GM12878 (cell line): Measurements from ENCODE around the gene PCSK9. TPM values are rescaled to one million over a fixed set of nuclear protein-coding genes. Genes with fewer than 3 reads are reported as not detected.

Experiments
- ATAC-seq: fragments of 200-7000 bp; cut with Tn5 transposase; 3 replicates; pipeline ENCODE4 v1.9.1; 2020; ENCODE audit warnings: mild to moderate bottlenecking, moderate library complexity
- BruUV-seq: library from RNA; stranded (reverse); fragments of 400-500 nt; replicated peaks from 2 replicates; lab custom pipeline; 2021; lab: Mats Ljungman, UMichigan
- CTCF ChIA-PET: fragments of 300-600 bp; sonication (Branson Sonifier 250); formaldehyde crosslinking; extraction: SDS; loops from one replicate; lab custom pipeline; 2021; ENCODE audit warnings: inconsistent platforms; lab: Yijun Ruan, JAX
- POLR2A ChIA-PET: fragments of 350-600 bp; formaldehyde crosslinking; extraction: SDS; loops from one replicate; lab custom pipeline; 2021; ENCODE audit warnings: inconsistent platforms; lab: Charles Lee
- RAD21 ChIA-PET: fragments of 300-600 bp; sonication (Branson Sonifier 250); formaldehyde crosslinking; loops from one replicate; lab custom pipeline; 2023; ENCODE audit warnings: antibody characterized with exemption; ENCODE audit not compliant: unreplicated experiment; lab: Charles Lee
- SMC1A ChIA-PET: fragments of 300-600 bp; sonication (Branson Sonifier 250); formaldehyde crosslinking; loops from one replicate; lab custom pipeline; 2023; ENCODE audit not compliant: unreplicated experiment, uncharacterized antibody; lab: Charles Lee
- DNase-seq: peaks from one replicate; pipeline ENCODE4 v3.0.0-alpha.2; 2011; ENCODE audit warnings: low read depth, low spot score
- FAIRE-seq: peaks from 3 replicates; lab custom pipeline; 2011; peaks lifted over from hg19 to GRCh38; lab: Jason Lieb, UNC
- H2AFZ ChIP-seq: 2 replicates; pipeline ENCODE4 v1.6.0; 2011; ENCODE audit warnings: low read depth, low read length, control low read depth; ENCODE audit not compliant: control insufficient read depth
- H3K27ac ChIP-seq: 2 replicates; pipeline ENCODE4 v1.5.1; 2011; ENCODE audit warnings: control low read depth; ENCODE audit not compliant: control insufficient read depth, insufficient read depth
- H3K27me3 ChIP-seq, 2 experiments: replicated peaks in 1 of 2; 2 replicates each; pipeline versions ENCODE4 v1.6.0 to v1.6.1; 2011; ENCODE audit warnings: low read length in 1 of 2; ENCODE audit not compliant: control insufficient read depth in 2 of 2, insufficient read depth in 2 of 2
- H3K36me3 ChIP-seq, 2 experiments: 2 replicates each; pipeline ENCODE4 v1.5.1; 2011; ENCODE audit warnings: low read length in 1 of 2; ENCODE audit not compliant: control insufficient read depth in 2 of 2, insufficient read depth in 2 of 2
- H3K4me1 ChIP-seq: 2 replicates; pipeline ENCODE4 v1.6.1; 2011; ENCODE audit warnings: mild to moderate bottlenecking, low read length, moderate library complexity, mixed read lengths; ENCODE audit not compliant: control insufficient read depth, insufficient read depth
- H3K4me2 ChIP-seq: 2 replicates; pipeline ENCODE4 v1.6.0; 2011; ENCODE audit warnings: control low read depth; ENCODE audit not compliant: control insufficient read depth, insufficient read depth
- H3K4me3 ChIP-seq: fragments of 200-600 bp; sonication (generic); 2 replicates; pipeline ENCODE4 v1.5.1; 2016
- H3K79me2 ChIP-seq: 2 replicates; pipeline ENCODE4 v1.6.0; 2011; ENCODE audit warnings: low read length; ENCODE audit not compliant: control insufficient read depth, insufficient read depth
- H3K9ac ChIP-seq: 2 replicates; pipeline ENCODE4 v1.8.0; 2011; ENCODE audit warnings: low read length, control low read depth, mixed read lengths; ENCODE audit not compliant: control insufficient read depth, insufficient read depth
- H3K9me3 ChIP-seq: replicated peaks from 3 replicates; pipeline ENCODE4 v1.5.1; 2011; ENCODE audit warnings: mild to moderate bottlenecking, low read length; ENCODE audit not compliant: control insufficient read depth, insufficient read depth
- H4K20me1 ChIP-seq: 2 replicates; pipeline ENCODE4 v1.6.0; 2011; ENCODE audit not compliant: control insufficient read depth, insufficient read depth
- ATF7 ChIP-seq: fragments of 450-650 bp; IDR thresholded peaks from 2 replicates; pipeline ENCODE4 v1.6.1; 2016; ENCODE audit warnings: low read depth, mild to moderate bottlenecking
- HCFC1 ChIP-seq: fragments of 150-350 bp; IDR thresholded peaks from 2 replicates; pipeline ENCODE4 v1.6.1; 2014; ENCODE audit warnings: low read length
- HDGF ChIP-seq: fragments of 450-650 bp; IDR thresholded peaks from 2 replicates; pipeline ENCODE4 v1.6.1; 2016; ENCODE audit warnings: antibody characterized with exemption
- KAT2A ChIP-seq: conservative IDR thresholded peaks from 2 replicates; pipeline ENCODE4 v1.6.1; 2011; ENCODE audit warnings: low read depth, low read length; ENCODE audit not compliant: control insufficient read depth
- KLF5 ChIP-seq: fragments of 450-650 bp; IDR thresholded peaks from 2 replicates; pipeline ENCODE4 v1.6.1; 2014; ENCODE audit warnings: mild to moderate bottlenecking; ENCODE audit not compliant: partially characterized antibody
- NFYA ChIP-seq: IDR thresholded peaks from 2 replicates; pipeline ENCODE4 v1.6.1; 2011; ENCODE audit warnings: low read depth, mild to moderate bottlenecking, low read length, improper control_type of control experiment, borderline replicate concordance
- NFYB ChIP-seq: IDR thresholded peaks from 2 replicates; pipeline ENCODE4 v1.6.1; 2011; ENCODE audit warnings: low read depth, mild to moderate bottlenecking, low read length, improper control_type of control experiment, moderate library complexity; ENCODE audit not compliant: insufficient read depth
- POU2F2 ChIP-seq: IDR thresholded peaks from 3 replicates; pipeline ENCODE4 v1.6.1; 2011; ENCODE audit warnings: low read depth, mild to moderate bottlenecking, low read length, borderline replicate concordance
- SPI1 ChIP-seq: IDR thresholded peaks from 2 replicates; pipeline ENCODE4 v1.6.1; 2011; ENCODE audit warnings: low read depth, mild to moderate bottlenecking, low read length, moderate library complexity, borderline replicate concordance; ENCODE audit not compliant: insufficient read depth
- TARDBP ChIP-seq: IDR thresholded peaks from 2 replicates; pipeline ENCODE4 v1.6.1; 2016; ENCODE audit warnings: borderline replicate concordance
- TCF7 ChIP-seq: IDR thresholded peaks from 2 replicates; pipeline ENCODE4 v1.6.1; 2014; ENCODE audit warnings: antibody characterized with exemption, borderline replicate concordance
- YY1 ChIP-seq: IDR thresholded peaks from 2 replicates; pipeline ENCODE4 v1.6.1; 2011; ENCODE audit warnings: low read depth, mild to moderate bottlenecking, low read length
- ZNF207 ChIP-seq: fragments of 450-650 bp; IDR thresholded peaks from 2 replicates; pipeline ENCODE4 v1.6.1; 2014; ENCODE audit warnings: antibody characterized with exemption, mild to moderate bottlenecking, borderline replicate concordance
- ZNF24 ChIP-seq: fragments of 450-650 bp; IDR thresholded peaks from 2 replicates; pipeline ENCODE4 v1.6.1; 2017; ENCODE audit warnings: antibody characterized with exemption, mild to moderate bottlenecking
- WGBS: methylation state at CpG from one replicate; pipeline ENCODE4 v1.1.6; 2016; ENCODE audit warnings: low lambda C conversion rate; ENCODE audit not compliant: insufficient replicate concordance, insufficient coverage; ENCODE audit errors: missing lambda C conversion rate; 5-methylcytosine and 5-hydroxymethylcytosine counted together
- in situ Hi-C: fragments of 300-500 bp; cut with MboI; formaldehyde crosslinking; loops from 9 replicates; pipeline ENCODE4 v1.14.3; 2018; ENCODE audit warnings: mixed read lengths
- intact Hi-C: fragments of 100-400 bp; cut with micrococcal nuclease; formaldehyde crosslinking; loops from one replicate; pipeline ENCODE4 v1.14.2; 2022; ENCODE audit not compliant: unreplicated experiment
- polyA plus RNA-seq, 11 experiments: library from polyadenylated mRNA; depleted of rRNA in 4 of 11; unstranded in 6 of 11; stranded (reverse) in 5 of 11; fragments of >200 nt; fragmentation: Nextera tagmentation in 4 of 11; fragmentation: Illumina TruSeq in 1 of 11; extraction: Ambion mirVana in 4 of 11; extraction: Trizol in 1 of 11; gene quantifications; 1 replicate in 1 of 11; 2 replicates in 10 of 11; pipeline versions ENCODE4 v1.2.1 to v1.2.3, GENCODE V29; 2011 to 2016; ENCODE audit warnings: inconsistent platforms in 2 of 11, missing spikeins in 2 of 11, low read depth in 1 of 11
- total RNA-seq, 4 experiments: library from RNA; depleted of rRNA in 3 of 4; stranded (reverse); fragments of >200 nt in 3 of 4; fragmentation: Illumina TruSeq in 1 of 4; extraction: Trizol in 1 of 4; gene quantifications; 2 replicates each; pipeline versions ENCODE4 v1.2.1 to v1.2.3, GENCODE V29; 2013 to 2021
- TF ChIP-seq, protein P1 (sequence below): IDR thresholded peaks from 2 replicates; pipeline ENCODE4 v1.6.1; 2011; ENCODE audit warnings: mild to moderate bottlenecking, low read depth, low read length, moderate library complexity; ENCODE audit not compliant: insufficient replicate concordance

Gene PCSK9
- total and polyA plus RNA-seq, 10 of the 15 experiments (the other 5 are each of a cell fraction or from before 2014, with no cell fraction given) = 0.03 to 0.15 TPM; not detected in 8

GRCh38 chr1:55015731-55016620, 23.4 kb upstream of the PCSK9 start:
- Histone ChIP-seq H3K27ac (no peak overlapping the region), H3K4me3 (no peak overlapping the region), H3K79me2 (no peaks in the 10 kb centered on the region), H3K36me3 (no peaks in the 10 kb centered on the region), H4K20me1 (no peaks in the 10 kb centered on the region), H3K9ac (no peak overlapping the region), H3K9me3 (no peaks in the 10 kb centered on the region), H2AFZ (no peak overlapping the region), H3K27me3 (peaks cover 0 to 4% of the 10 kb centered on the region in 2 experiments; a peak in 2 of 4 replicates), H3K4me2 (no peak overlapping the region), H3K4me1 (no peaks in the 10 kb centered on the region)
- POLR2A ChIA-PET = no interaction called here
- WGBS = 12% methylated on average over 12 of the region's 12 CpGs
- ATAC-seq (no peak), DNase-seq (no peak), FAIRE-seq (no peak)
- CTCF ChIA-PET = interaction anchor here (1.6 to 14.2 kb wide), 2 partner anchors 19 to 69 kb away, joined by 7 to 218 read pairs; no protein-coding TSS in a partner anchor
- intact Hi-C loops (no loop called here), in situ Hi-C loops (no loop called here)
- no peak for TF ChIP-seq HDGF
- SMC1A ChIA-PET = interaction anchor here (0.8 to 0.9 kb wide), 2 partner anchors 14 to 71 kb away, joined by 3 to 4 read pairs; no protein-coding TSS in a partner anchor
- RAD21 ChIA-PET = interaction anchor here (2.4 kb wide), 1 partner anchor 71 kb away, joined by 10 read pairs; no protein-coding TSS in a partner anchor
- BruUV-seq = no TSS peak

GRCh38 chr1:55018395-55018794, 21.0 kb upstream of the PCSK9 start:
- ChIA-PET RAD21 (interaction anchor here (1.7 kb wide), 1 partner anchor 73 kb away, joined by 3 read pairs; no protein-coding TSS in a partner anchor), SMC1A (no interaction called here), POLR2A (no interaction called here), CTCF (interaction anchor here (0.6 to 14.2 kb wide), 2 partner anchors 71 to 730 kb away, joined by 4 to 218 read pairs; no protein-coding TSS in a partner anchor)
- no peaks in the 10 kb centered on the region for H4K20me1 ChIP-seq
- no peaks in the 10 kb centered on the region for H3K79me2 ChIP-seq
- in situ Hi-C loops = no loop called here
- H3K27me3 ChIP-seq = peaks cover 0 to 4% of the 10 kb centered on the region in 2 experiments; a peak in 2 of 4 replicates
- BruUV-seq = no TSS peak
- H3K9me3 ChIP-seq = no peaks in the 10 kb centered on the region
- no peak overlapping the region for H3K4me2 ChIP-seq
- no peak overlapping the region for H3K4me3 ChIP-seq
- intact Hi-C loops = no loop called here
- no peaks in the 10 kb centered on the region for H3K36me3 ChIP-seq
- DNase-seq = no peak
- H3K4me1 ChIP-seq = no peaks in the 10 kb centered on the region
- FAIRE-seq = no peak
- H2AFZ ChIP-seq = no peak overlapping the region
- no peak overlapping the region for H3K27ac ChIP-seq
- WGBS = 30% methylated on average over 9 of the region's 9 CpGs
- H3K9ac ChIP-seq = no peak overlapping the region
- no peak for ATAC-seq
- TF ChIP-seq, protein P1, sequence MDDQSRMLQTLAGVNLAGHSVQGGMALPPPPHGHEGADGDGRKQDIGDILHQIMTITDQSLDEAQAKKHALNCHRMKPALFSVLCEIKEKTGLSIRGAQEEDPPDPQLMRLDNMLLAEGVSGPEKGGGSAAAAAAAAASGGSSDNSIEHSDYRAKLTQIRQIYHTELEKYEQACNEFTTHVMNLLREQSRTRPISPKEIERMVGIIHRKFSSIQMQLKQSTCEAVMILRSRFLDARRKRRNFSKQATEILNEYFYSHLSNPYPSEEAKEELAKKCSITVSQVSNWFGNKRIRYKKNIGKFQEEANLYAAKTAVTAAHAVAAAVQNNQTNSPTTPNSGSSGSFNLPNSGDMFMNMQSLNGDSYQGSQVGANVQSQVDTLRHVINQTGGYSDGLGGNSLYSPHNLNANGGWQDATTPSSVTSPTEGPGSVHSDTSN = no peak
- TF ChIP-seq TARDBP (no peak), ATF7 (no peak), TCF7 (no peak), KAT2A (no peak), YY1 (no peak), ZNF207 (no peak), NFYB (no peak), SPI1 (no peak), POU2F2 (no peak), KLF5 (no peak), NFYA (no peak), HDGF (no peak), ZNF24 (no peak), HCFC1 (no peak)
